ENCODE measurements around the gene MALRD1.

The MALRD1 gene

DNA sequence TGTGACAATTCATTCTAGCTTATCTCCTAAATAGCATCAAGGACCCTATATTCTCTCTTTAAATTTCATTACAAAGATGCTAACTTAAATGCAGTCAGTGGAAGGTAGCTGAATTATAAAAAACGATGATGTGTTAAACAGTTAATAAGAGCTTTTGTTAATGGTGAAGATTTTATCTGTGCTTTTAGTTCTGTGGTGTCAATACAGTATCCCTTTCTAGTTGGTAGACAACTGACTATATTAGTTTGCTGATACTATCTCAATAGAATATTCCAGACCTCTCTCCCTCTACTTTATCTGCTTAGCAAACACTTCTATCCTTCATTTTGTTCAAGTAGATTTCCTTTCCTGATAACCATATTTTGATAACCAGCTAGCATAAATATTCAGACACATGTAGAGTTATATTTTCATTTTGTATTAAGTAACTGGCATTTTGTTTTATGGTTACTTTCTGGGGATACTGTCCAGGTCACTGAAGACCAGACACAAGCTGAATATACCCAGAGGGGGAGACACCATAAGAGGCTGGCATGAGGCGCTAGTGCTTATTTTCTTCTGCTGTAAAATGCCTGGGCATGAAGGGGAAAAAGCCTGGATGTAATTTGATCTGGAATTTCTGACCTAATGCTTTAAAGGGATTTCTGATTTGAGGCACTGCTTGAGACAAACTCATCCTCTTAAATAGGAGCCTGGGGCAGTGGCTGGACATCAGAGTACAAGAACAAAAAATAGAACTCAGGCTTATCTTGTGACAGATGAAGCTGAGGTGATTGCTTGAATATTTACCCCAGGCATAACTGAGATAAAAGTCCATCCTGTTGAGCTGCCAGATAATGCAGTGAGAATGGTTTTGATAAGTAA is 197.5 kb downstream of the MALRD1 start:
- TF ChIP-seq CTCF (conservative IDR thresholded peaks at IDR 0.05; ENCODE audit: low read depth, low read length): no peak
- no peak overlapping the region for H3K4me3 ChIP-seq (ENCODE audit: low read length)
- DNase-seq (ENCODE audit: low read depth): no peak

DNA sequence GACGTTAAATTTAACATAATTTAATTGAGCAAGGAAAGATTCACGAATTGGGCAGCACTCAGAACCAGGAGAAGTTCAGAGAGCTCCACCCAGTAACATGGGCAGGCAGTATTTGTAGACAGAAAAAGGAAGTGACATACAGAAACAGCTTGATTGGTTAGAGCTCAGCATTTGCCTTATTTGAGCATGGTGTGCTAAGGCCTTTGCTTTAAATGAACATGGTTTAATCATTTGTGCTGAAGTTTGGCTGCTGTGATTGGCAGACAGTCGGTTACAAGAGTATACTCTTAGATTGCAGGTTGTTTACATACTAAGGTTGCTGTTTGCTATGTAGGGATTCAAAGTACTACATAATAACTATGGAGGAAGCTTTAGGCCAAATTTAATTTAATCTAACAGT is 199.2 kb downstream of the MALRD1 start:
- TF ChIP-seq CTCF (conservative IDR thresholded peaks at IDR 0.05; ENCODE audit: low read depth, low read length): no peak
- no peak for DNase-seq (ENCODE audit: low read depth)
- H3K4me3 ChIP-seq (ENCODE audit: low read length): no peak overlapping the region

GRCh38 chr10:19250546-19250945 is 201.9 kb downstream of the MALRD1 start:
- DNase-seq (ENCODE audit: low read depth): no peak
- no peak overlapping the region for H3K4me3 ChIP-seq (ENCODE audit: low read length)
- TF ChIP-seq CTCF (conservative IDR thresholded peaks at IDR 0.05; ENCODE audit: low read depth, low read length): no peak

GRCh38 chr10:19252531-19252930 is 203.9 kb downstream of the MALRD1 start:
- no peak for DNase-seq (ENCODE audit: low read depth)
- H3K4me3 ChIP-seq (ENCODE audit: low read length): no peak overlapping the region
- no peak for TF ChIP-seq CTCF (conservative IDR thresholded peaks at IDR 0.05; ENCODE audit: low read depth, low read length)

DNA sequence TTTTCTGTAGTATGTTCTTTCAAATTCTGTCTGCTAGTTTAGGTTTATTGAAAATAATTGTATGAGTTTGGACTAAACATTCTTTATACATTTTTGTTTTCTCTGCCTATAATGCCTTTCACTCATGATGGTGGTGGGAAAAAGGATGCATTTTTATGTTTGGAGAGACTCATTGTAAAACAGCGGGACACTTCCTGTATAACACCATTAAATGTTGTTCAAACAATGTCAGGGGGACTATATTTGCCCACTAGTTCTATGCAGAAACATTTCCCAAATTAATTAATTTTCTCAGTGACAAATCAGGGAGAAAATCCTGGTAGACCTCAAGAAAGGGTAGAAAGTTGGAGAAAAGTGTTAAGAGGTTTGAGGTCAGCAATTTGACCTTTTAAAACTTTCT is 207.7 kb downstream of the MALRD1 start:
- no peak for DNase-seq (ENCODE audit: low read depth)

DNA sequence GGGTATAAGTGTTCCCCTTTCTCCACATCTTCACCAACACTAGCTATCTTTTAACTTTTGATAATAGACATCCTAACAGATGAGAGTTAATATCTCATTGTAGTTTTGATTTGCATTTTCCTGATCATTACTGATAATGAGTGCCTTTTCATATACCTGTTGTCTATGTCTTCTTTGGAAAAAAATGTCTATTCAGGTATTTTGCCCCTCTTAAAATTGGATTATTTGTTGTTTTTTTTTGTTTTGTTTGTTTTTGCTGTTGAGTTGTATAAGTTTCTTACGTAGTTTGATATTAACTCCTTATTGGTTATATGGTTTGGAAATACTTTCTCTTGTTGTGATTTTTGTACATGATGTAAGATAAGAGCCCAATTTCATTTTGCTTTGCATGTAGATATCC is 214.7 kb downstream of the MALRD1 start:
- no peak for TF ChIP-seq CTCF (conservative IDR thresholded peaks at IDR 0.05; ENCODE audit: low read depth, low read length)
- no peak overlapping the region for H3K4me3 ChIP-seq (ENCODE audit: low read length)
- no peak for DNase-seq (ENCODE audit: low read depth)

More for the DNA sequence above, 207.7 kb downstream of the MALRD1 start:
- H3K4me3 ChIP-seq (ENCODE audit: low read length): no peak overlapping the region
- no peak for TF ChIP-seq CTCF (conservative IDR thresholded peaks at IDR 0.05; ENCODE audit: low read depth, low read length)

DNA sequence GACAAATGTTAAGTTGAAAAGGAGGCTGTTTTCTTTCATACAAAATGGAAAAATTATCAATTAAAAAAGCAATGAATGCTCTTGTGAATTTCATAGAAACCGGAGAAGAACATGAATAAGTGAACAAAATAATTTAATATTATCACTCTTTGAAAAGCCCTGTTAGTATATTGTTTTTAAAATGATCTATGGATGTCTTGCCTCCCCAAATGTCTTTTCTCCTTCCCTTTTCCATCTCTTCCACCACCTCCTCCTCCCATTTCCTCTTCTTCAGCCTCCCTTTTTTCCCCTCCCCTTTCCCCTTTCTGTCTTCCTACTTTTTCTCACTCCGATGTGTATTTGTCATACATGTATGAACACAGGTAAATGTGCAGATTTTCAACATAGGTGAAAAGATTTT is 234.7 kb downstream of the MALRD1 start:
- H3K4me3 ChIP-seq (ENCODE audit: low read length): no peak overlapping the region
- DNase-seq (ENCODE audit: low read depth): no peak
- no peak for TF ChIP-seq CTCF (conservative IDR thresholded peaks at IDR 0.05; ENCODE audit: low read depth, low read length)
